Nephron progenitor cell (in vitro differentiated cells): ENCODE data around the gene CYRIA.
A peak's percentile ranks its signal among the peaks of the same experiment; 100 is the strongest.

Source experiments
- DNase-seq: peaks from one replicate; pipeline ENCODE4 v3.0.0; 2021
- H3K27ac Mint-ChIP-seq: 2 replicates; pipeline ENCODE4 v1.8.0; 2021; ENCODE audit warnings: mild to moderate bottlenecking, moderate library complexity, mixed read lengths
- H3K27me3 Mint-ChIP-seq: 2 replicates; pipeline ENCODE4 v1.8.0; 2021; ENCODE audit warnings: mild to moderate bottlenecking, low read depth, mixed read lengths; ENCODE audit not compliant: poor library complexity
- H3K36me3 Mint-ChIP-seq: 2 replicates; pipeline ENCODE4 v1.8.0; 2021; ENCODE audit warnings: low read depth, mixed read lengths
- H3K4me1 Mint-ChIP-seq: 2 replicates; pipeline ENCODE4 v1.8.0; 2021; ENCODE audit warnings: mixed read lengths
- H3K4me3 Mint-ChIP-seq: 2 replicates; pipeline ENCODE4 v1.8.0; 2021; ENCODE audit warnings: mild to moderate bottlenecking, moderate library complexity, mixed read lengths
- H3K9me3 Mint-ChIP-seq: 2 replicates; pipeline ENCODE4 v1.8.0; 2021; ENCODE audit warnings: mild to moderate bottlenecking, moderate library complexity, mixed read lengths
- CTCF ChIP-seq: fragments of 200-600 bp; sonication (generic); IDR thresholded peaks from 2 replicates; pipeline ENCODE4 v1.5.0; 2021; ENCODE audit warnings: antibody characterized with exemption

The CYRIA gene

GRCh38 chr2:16666449-16666801, 791 bp upstream of the CYRIA start:
- TF ChIP-seq CTCF, result no peak
- Mint-ChIP-seq H3K4me1 (peaks cover 51% of the 10 kb centered on the region), H3K27ac (no peak overlapping the region), H3K4me3 (peak overlapping the region; percentile 89), H3K27me3 (peaks cover 60% of the 10 kb centered on the region), H3K9me3 (no peaks in the 10 kb centered on the region), H3K36me3 (no peaks in the 10 kb centered on the region)
- no peak for DNase-seq

GRCh38 chr2:16664809-16665747, 556 bp downstream of the CYRIA start:
- Mint-ChIP-seq H3K4me1 (peaks cover 51% of the 10 kb centered on the region), H3K27me3 (peaks cover 59% of the 10 kb centered on the region), H3K9me3 (no peaks in the 10 kb centered on the region), H3K4me3 (peak overlapping the region; percentile 88), H3K36me3 (no peaks in the 10 kb centered on the region), H3K27ac (no peak overlapping the region)
- DNase-seq, result no peak
- no peak for TF ChIP-seq CTCF

DNA sequence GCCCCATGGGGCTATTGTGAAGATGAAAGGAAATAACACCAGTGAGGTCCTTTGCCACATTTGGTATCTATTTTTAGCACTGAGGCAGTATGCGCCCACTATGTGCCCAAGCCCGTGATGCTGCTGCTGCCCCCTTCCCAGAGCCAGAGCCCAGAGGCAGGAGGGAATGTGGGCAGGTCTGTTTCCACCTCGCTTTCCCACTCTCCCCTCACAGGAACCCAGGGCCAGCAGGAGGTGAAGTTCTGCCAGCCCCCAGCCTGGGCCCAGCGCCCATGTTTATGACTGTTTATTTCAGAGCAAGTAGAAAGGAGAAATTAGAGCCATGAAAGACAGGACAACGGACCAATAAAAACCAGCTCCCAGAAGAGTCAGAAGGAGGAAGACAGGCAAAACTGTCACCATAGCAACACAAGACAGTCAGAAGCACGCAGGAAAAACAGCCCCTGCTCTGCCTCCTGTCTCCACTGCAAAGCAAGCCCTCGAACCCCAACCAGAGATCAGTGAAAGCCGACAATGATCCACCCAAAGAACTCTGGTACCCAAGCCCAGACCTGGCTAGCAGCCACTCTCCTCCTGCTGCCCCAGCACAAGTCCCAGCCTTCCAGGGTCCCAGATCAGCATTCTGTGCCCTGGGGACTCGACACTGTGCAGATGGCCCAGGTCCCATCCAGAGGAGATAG, 1.4 kb downstream of the CYRIA start:
- Mint-ChIP-seq H3K27me3 (peaks cover 53% of the 10 kb centered on the region), H3K9me3 (no peaks in the 10 kb centered on the region), H3K36me3 (no peaks in the 10 kb centered on the region), H3K27ac (no peak overlapping the region), H3K4me3 (peak overlapping the region; percentile 88), H3K4me1 (peaks cover 46% of the 10 kb centered on the region)
- DNase-seq, result peak; percentile 36
- TF ChIP-seq CTCF, result no peak

DNA sequence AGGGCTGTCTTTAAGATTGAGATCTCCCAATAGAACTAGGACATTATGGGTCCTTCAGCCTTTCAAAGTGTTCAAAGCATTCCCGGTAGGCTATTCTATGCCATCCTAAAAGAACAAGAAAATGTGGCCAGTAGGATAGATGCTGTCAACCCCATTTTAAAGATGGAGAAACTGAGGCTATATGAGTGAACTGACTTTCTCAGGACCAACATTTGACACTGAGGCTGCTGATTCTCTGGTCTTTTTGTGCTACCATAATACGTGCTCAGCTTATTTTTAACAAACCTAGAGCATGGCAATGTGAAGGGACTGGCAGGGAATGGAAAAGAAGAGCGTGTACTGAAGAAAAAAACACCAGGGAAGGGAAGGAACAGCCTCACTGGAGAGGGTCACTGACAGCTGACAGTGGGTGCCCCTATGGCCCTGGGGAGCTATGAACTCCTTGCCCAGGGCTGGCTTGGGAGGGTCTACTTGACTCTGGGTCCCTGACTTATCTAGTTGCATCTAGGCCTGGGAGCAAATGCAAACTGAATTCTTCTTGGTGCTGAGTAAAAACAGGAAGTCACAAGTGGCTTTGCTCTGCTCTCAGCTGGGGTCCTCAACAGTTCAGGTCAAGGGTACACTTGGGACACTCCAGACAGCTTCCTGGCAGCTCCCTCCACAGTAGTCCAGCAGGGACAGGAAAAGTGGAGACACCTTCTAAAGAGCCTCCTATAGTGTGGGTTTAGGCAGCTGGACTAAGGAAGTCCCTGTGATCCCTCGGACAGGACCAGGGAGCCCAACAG, 2.3 kb downstream of the CYRIA start:
- H3K4me3 Mint-ChIP-seq, result peak overlapping the region; percentile 88
- H3K27ac Mint-ChIP-seq, result no peak overlapping the region
- no peak for DNase-seq
- H3K4me1 Mint-ChIP-seq, result peaks cover 46% of the 10 kb centered on the region
- peaks cover 55% of the 10 kb centered on the region for H3K27me3 Mint-ChIP-seq
- no peaks in the 10 kb centered on the region for H3K36me3 Mint-ChIP-seq
- no peak for TF ChIP-seq CTCF
- no peaks in the 10 kb centered on the region for H3K9me3 Mint-ChIP-seq

- no peak for TF ChIP-seq CTCF
- Mint-ChIP-seq H3K36me3 (no peaks in the 10 kb centered on the region), H3K4me3 (no peak overlapping the region), H3K9me3 (no peaks in the 10 kb centered on the region), H3K27ac (no peak overlapping the region), H3K27me3 (peaks cover 51% of the 10 kb centered on the region), H3K4me1 (peaks cover 49% of the 10 kb centered on the region)
- no peak for DNase-seq
Measured at GRCh38 chr2:16661936-16662839, 3.4 kb downstream of the CYRIA start.
